Type B pancreatic cell (in vitro differentiated cells): Measurements from ENCODE around the gene CHADL. TPM values are rescaled to one million over a fixed set of nuclear protein-coding genes. Genes with fewer than 3 reads are reported as not detected.

ENCODE experiments used
- DNase-seq: peaks from one replicate; pipeline ENCODE4 v3.0.0; 2021; ENCODE audit warnings: mixed read lengths; ENCODE audit not compliant: unreplicated experiment; ENCODE audit errors: extremely low spot score
- H3K27ac Mint-ChIP-seq: 2 replicates; pipeline ENCODE4 v1.8.0; 2021; ENCODE audit warnings: mild to moderate bottlenecking, mixed read lengths
- H3K27me3 Mint-ChIP-seq: 2 replicates; pipeline ENCODE4 v1.8.0; 2021; ENCODE audit warnings: mixed read lengths
- H3K36me3 Mint-ChIP-seq: 2 replicates; pipeline ENCODE4 v1.8.0; 2021; ENCODE audit warnings: mixed read lengths
- H3K4me1 Mint-ChIP-seq: one replicate; pipeline ENCODE4 v1.8.0; 2021; ENCODE audit warnings: mixed read lengths; ENCODE audit not compliant: unreplicated experiment
- H3K4me3 Mint-ChIP-seq: 2 replicates; pipeline ENCODE4 v1.8.0; 2021; ENCODE audit warnings: mild to moderate bottlenecking, mixed read lengths
- H3K9me3 Mint-ChIP-seq: 2 replicates; pipeline ENCODE4 v1.8.0; 2021; ENCODE audit warnings: mixed read lengths
- total RNA-seq: library from RNA; stranded (reverse); gene quantifications from 2 replicates; pipeline ENCODE4 v1.2.1, GENCODE V29; 2021; ENCODE audit warnings: low replicate concordance
- TF ChIP-seq, protein P1 (sequence below): fragments of 200-600 bp; sonication (generic); conservative IDR thresholded peaks from 2 replicates; pipeline ENCODE4 v1.5.0; 2021; ENCODE audit warnings: antibody characterized with exemption, mild to moderate bottlenecking

The CHADL gene
- total RNA-seq, 1 donor from 2014 or later = 1.1 TPM

DNA sequence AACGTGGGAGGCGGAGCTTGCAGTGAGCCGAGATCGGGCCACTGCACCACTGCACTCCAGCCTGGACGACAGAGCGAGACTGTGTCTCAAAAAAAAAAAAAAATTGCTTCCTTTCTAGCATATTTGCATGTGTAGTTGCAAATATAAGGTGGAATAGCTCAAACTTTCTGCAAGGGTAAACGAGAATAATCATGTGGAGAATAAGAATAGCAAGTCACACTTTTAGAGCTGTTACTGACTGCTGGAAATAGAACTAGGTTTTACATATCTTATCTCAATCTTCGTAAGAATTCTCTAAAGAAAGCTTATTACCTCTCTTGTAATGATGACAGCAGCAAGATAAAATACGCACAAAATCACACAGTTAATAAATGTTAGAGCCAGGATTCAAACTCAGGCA is 34.0 kb downstream of the CHADL start:
- peak overlapping the region; percentile 29 for H3K27ac Mint-ChIP-seq
- TF ChIP-seq, protein P1, sequence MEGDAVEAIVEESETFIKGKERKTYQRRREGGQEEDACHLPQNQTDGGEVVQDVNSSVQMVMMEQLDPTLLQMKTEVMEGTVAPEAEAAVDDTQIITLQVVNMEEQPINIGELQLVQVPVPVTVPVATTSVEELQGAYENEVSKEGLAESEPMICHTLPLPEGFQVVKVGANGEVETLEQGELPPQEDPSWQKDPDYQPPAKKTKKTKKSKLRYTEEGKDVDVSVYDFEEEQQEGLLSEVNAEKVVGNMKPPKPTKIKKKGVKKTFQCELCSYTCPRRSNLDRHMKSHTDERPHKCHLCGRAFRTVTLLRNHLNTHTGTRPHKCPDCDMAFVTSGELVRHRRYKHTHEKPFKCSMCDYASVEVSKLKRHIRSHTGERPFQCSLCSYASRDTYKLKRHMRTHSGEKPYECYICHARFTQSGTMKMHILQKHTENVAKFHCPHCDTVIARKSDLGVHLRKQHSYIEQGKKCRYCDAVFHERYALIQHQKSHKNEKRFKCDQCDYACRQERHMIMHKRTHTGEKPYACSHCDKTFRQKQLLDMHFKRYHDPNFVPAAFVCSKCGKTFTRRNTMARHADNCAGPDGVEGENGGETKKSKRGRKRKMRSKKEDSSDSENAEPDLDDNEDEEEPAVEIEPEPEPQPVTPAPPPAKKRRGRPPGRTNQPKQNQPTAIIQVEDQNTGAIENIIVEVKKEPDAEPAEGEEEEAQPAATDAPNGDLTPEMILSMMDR = no peak
- DNase-seq = no peak

DNA sequence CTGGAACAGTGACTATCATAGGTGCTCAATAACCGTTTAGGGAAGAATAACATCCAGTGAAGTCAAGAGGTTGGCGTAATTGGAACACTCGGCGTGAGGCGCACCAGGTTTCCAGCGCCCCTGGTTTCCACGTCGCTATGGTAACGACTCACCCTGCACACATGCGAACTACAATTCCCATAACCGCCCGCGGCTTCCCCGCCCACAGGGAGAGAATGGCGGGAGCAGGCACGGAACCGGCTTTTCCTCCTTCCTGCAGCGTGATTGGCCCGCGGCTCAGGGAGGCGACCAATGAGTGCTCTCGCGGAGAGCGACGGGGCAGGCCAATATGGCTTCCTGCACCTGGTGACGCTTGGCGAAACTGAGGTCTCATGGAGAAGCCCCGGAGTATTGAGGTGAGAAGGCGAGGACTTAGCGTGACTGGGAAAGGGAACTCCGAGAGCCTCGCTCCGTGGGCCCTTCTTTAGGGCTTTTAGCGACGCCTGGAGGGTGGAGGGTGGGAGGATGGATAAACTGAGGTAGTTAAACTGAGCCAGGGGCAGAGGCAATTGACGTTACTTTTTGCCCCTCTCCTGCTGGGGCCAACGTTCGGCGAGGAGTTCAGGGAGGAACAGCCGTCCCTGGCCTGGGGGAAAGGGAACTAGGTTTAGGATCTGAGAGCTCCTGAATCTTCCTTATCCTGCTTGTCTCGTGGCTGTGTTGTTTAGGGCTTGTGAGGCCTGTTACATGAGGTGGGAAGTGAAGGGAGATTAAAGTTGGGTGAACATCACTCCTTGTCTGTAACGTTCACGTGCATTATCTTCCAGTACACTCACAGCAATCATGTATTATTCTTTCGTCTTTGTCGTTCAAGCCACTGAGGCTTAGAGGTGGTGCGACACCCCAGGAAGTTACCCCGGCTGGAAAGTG is 35.5 kb downstream of the CHADL start, which contains the start of gene L3MBTL2:
L3MBTL2 (plus strand) TSS at position 321 of the 909 bp plus-strand sequence; CDS start at position 372, 51 bp downstream.
- Mint-ChIP-seq H3K27me3 (peaks cover 11% of the 10 kb centered on the region), H3K9me3 (no peaks in the 10 kb centered on the region), H3K4me1 (peaks cover 11% of the 10 kb centered on the region), H3K27ac (peak within 1 kb of the TSS; percentile 98), H3K4me3 (peak within 1 kb of the TSS; percentile 97), H3K36me3 (peaks cover 3% of the 10 kb centered on the region)
- TF ChIP-seq, protein P1 = no peak
- DNase-seq = peak; percentile 97

More for the DNA sequence above, 34.0 kb downstream of the CHADL start:
- Mint-ChIP-seq H3K4me1 (peaks cover 7% of the 10 kb centered on the region), H3K4me3 (peak overlapping the region; percentile 78), H3K9me3 (no peaks in the 10 kb centered on the region), H3K36me3 (peaks cover 3% of the 10 kb centered on the region), H3K27me3 (peaks cover 3% of the 10 kb centered on the region)

DNA sequence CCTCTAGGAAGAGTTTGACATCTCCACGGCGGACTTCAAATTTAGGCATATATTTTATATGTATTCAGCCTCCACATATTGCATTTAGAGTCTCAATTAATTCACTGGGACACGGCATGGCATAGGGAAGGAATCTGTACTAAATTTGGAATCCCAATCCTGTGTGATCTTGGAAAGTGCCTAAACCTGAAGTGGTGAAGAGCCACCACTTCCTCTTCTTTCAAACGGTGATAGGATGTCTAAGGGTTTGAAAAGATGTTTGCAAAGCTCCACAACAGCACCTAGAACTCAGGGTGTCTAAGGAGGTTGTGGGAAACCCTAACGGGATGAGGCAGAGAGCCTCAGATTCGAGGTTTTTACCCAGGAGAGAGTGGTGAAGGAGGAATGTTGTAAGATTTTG is 36.7 kb downstream of the CHADL start:
- no peak for DNase-seq
- H3K27ac Mint-ChIP-seq = peak overlapping the region; percentile 70
- no peaks in the 10 kb centered on the region for H3K36me3 Mint-ChIP-seq
- H3K4me1 Mint-ChIP-seq = peaks cover 11% of the 10 kb centered on the region
- TF ChIP-seq, protein P1 = no peak
- H3K27me3 Mint-ChIP-seq = peaks cover 17% of the 10 kb centered on the region
- H3K4me3 Mint-ChIP-seq = peak overlapping the region; percentile 74
- H3K9me3 Mint-ChIP-seq = no peaks in the 10 kb centered on the region

DNA sequence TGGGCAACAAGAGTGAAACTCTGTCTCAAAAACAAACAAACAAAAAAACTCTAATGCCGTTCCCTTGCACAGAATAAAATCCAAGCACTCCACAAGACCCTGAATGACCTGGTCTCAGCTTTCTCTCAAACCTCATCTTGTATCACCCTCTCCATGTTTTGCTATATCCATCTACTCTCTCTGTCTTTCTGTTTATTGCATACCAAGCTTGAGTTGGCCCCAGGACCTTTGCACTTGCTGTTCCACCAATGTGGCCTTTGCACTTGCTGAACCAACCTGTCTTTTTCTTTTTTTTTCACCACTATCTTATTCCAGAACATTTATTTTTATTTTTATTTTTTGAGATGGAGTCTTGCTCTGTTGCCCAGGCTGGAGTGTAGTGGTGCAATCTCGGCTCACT is 37.6 kb downstream of the CHADL start:
- DNase-seq = no peak
- Mint-ChIP-seq H3K9me3 (no peaks in the 10 kb centered on the region), H3K27ac (no peak overlapping the region), H3K27me3 (peaks cover 22% of the 10 kb centered on the region), H3K36me3 (no peaks in the 10 kb centered on the region), H3K4me1 (peaks cover 13% of the 10 kb centered on the region), H3K4me3 (no peak overlapping the region)
- TF ChIP-seq, protein P1 = no peak

DNA sequence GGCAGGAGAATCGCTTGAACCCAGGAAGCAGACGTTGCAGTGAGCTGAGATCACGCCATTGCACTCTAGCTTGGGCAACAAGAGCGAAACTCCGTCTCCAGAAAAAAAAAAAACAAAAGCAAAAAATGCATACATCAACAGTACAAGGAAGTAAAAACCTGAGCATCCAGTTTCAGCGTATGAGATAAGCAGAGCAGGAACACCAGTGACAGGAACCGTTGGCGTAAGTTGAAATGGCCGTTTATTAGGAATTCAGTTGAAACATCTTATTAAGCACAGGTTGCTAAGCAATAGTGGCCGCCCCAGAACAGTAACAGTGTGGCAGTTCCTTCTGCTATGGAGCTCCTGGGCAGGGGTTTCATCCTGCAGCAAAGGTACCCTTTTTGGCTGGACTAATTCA is 39.6 kb downstream of the CHADL start:
- Mint-ChIP-seq H3K36me3 (no peaks in the 10 kb centered on the region), H3K27ac (peak overlapping the region; percentile 96), H3K27me3 (peaks cover 31% of the 10 kb centered on the region), H3K4me1 (peaks cover 18% of the 10 kb centered on the region), H3K9me3 (no peaks in the 10 kb centered on the region), H3K4me3 (peak overlapping the region; percentile 34)
- TF ChIP-seq, protein P1 = no peak
- no peak for DNase-seq
